NCI-H1694 treated with DMSO at 0.1 percent for 48 hours (cell line): ENCODE results near the gene SDHA.
"Not testable (repeated sequence)": the region's sequence is repeated elsewhere in the genome, so short reads cannot be mapped to it uniquely, and the experiment has no call there.

Source experiments
- DNase-seq: peaks from one replicate; lab custom pipeline; 2025; lab: John Stamatoyannopoulos, UW

The SDHA gene

GRCh38 chr5:222951-223715, 5.0 kb downstream of the SDHA start:
- not testable (repeated sequence) for DNase-seq

DNA sequence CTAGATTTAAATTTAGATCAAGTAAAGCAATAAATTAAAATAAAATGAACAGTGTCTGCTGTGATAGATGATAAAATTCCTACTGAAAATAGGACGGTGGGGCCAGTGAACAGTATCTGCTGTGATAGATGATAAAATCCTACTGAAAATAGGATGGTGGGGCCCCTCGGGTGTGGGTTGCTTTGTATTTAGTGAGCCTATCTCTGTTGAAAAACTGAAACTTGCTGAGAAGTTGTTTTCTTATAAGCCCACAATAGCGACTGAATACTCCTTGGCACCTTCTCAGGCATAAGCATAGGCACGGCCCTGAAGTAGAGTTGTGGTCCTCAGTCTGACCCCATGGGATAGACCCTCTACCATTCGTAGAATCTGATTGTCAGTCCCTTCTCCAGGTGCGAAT, 5.7 kb downstream of the SDHA start:
- DNase-seq: no peak

- DNase-seq: no peak
These were observed 7.2 kb downstream of the SDHA start for GRCh38 chr5:225334-225733.

DNA sequence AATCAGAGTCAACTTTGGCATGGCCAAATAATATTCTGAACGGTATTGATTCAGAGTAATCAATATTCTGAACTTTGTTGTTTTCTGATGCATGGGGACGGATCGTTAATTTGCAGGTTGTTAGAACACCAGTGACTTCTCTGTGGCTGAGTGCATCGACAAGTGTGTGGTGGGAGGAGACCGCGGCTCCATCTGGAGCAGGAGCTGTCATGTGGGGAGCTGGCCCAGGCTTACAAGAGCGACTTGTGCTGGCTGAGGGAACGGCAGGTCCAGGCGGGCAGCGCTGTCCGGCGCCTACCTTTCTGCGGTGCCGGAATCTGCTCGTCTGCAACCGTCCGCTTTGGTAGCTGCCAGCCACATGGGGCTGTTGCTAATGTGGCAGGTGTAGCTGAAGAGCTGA, 9.3 kb downstream of the SDHA start:
- DNase-seq: not testable (repeated sequence)

DNA sequence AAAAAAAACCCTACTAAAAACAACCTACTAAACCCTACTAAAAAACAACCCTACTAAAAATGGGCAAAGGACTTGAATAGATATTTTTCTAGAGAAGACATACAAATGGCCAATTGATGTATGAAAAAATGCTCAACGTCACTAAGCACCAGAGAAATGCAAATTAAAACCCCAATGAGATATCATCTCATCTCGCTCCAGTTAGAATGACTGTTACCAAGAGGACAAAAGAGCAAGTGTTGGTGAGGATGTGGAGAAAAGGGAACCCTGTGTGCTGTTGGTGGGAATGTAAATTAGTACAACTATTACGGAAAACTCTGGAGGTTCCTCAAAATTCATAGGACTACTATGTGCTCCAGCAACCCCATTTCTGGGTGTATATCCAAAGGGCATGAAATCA, 10.8 kb downstream of the SDHA start:
- no peak for DNase-seq

DNA sequence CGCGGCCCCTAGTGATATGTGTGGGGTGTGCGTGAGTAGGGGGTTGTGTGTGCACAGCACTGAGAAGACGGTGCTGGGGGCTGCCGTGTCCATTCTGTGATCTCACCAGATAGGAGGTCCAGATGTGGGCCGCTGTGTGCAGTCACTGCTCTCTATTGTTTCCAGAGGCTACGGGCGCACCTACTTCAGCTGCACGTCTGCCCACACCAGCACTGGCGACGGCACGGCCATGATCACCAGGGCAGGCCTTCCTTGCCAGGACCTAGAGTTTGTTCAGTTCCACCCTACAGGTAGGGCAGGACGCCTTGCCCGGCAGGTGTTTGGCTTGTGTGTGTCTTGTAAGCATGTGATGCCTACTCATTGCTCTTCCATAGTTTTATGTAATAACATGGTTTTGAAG, 12.6 kb downstream of the SDHA start:
- no peak for DNase-seq

DNA sequence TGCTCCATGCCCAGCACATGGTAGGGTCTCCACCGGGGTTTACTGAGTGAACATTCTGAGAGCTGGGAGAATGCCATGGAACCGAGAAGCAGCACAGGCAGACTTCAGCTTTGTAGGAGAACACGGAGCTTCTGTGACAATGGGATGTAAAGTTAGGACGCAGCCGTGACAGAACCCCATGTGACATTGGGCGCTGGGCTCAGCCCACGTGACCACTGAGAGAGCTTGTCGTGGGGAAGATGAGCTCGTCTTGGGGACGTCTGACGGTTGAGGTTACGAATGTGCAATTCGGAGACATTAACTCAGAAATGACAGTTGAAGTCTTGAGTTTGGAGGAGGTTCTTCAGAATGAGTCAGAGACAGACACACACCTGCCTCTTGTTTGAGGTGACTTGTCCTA, 13.5 kb downstream of the SDHA start:
- DNase-seq: no peak

DNA sequence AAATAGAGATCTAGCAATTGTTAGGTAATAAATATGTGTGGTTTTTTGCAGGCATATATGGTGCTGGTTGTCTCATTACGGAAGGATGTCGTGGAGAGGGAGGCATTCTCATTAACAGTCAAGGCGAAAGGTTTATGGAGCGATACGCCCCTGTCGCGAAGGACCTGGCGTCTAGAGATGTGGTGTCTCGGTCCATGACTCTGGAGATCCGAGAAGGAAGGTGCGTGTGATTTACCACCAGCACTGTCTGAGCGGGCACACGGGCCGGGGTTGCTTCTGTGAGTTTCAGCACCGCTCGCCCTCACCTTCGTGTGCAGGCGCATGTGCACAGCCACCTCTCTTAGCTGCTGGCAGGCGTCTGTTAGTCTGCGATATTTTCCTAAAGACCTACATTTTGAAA, 15.3 kb downstream of the SDHA start:
- DNase-seq: not testable (repeated sequence)

DNA sequence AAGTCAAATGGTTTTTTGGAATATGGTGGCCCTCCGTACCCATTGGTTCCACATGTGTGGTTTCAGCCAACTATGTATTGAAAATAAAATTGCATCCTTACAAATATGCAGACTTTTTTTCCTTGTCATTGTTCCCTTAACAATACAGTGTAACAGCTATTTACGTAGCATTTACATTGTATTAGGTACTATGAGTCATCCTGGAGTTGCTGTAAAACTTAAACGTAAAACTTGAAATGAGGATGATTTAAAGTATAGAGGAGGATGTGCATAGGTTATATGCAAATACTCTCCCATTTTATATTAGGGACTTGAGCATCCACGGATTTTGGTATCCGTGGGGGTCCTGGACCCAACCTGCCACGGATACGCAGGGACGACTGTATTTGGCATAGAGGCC, 16.3 kb downstream of the SDHA start:
- no peak for DNase-seq

DNA sequence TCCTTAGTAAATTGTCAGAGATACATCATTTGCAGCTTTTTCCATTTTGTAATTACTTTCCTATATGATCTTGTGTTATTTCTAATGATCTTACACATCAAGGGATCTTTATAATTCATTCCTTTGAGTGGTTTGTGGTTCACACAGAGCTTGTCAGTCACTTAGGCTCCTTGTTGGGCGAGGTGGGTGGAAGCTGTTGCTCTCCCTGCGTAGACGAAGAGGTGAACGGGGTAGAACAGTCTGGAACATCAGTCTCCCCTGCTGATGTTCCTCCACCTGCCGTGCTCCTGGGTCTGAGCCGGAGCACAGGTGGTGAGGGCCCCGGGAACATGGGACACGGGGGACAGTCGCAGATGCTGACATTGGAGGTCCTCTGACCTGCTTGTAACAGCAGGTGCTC, 17.4 kb downstream of the SDHA start:
- DNase-seq: not testable (repeated sequence)

- not testable (repeated sequence) for DNase-seq
These were observed 19.8 kb downstream of the SDHA start for GRCh38 chr5:237931-238330.

- DNase-seq: not testable (repeated sequence)
These were observed 22.4 kb downstream of the SDHA start for GRCh38 chr5:240550-240949.

DNA sequence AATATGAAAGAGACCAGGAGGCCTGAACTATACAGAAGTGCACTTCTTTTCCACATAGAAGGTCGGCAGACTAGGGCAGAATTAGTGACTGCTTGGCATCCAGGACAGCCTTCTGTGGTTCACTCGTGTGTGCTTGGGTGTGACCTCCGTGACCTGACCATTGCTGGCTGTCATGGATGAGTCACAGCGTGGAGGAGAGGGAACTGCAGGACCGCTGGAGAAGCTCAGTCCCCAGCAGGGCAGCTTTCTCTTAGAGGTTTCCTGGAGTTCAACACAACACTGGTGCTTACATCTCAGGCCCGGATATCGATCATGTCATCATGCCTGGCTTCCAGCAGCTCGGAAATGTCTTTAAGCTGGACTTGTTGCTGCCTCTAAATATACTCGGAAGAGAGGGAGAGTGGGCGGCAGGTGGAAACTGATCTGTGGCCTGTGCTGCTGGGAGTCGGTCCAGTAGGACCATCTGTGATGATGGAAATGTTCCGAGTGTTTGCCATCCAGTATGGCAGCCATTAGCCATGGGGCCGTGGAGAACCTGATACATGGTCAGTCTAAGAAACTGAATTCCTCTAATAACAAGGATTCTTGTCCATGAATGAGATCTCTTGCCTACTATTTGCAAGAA, 23.0 kb downstream of the SDHA start:
- not testable (repeated sequence) for DNase-seq

DNA sequence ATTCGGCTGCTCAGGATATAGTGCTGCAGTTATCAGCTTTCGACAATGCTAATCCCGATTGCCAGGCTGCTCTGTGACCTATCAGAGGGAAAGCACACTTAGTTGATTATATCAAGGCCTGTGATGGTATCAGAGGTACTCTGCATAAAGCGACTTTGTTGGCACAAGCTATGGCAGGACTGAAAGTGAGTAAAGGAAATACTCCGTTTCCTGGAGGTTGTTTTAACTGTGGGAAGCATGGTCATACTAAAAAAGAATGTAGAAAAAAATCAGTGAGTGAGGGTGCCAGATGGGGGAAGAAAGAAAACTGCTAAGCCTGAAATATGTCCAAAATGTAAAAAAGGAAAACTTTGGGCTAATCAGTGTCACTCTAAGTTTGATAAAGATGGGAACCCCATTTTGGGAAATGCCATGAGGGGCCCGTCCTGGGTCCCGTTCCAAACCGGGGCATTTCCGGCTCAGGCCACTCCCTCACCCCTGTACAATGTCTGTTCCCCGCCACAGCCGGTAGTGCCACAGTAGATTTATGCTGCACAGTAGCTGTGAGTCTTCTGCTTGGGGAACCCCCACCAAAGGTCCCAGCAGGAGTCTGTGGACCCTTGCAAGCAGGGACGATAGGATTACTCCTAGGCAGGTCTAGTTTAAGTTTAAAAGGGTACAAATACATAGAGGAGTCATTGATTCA, 25.7 kb downstream of the SDHA start:
- DNase-seq: not testable (repeated sequence)

DNA sequence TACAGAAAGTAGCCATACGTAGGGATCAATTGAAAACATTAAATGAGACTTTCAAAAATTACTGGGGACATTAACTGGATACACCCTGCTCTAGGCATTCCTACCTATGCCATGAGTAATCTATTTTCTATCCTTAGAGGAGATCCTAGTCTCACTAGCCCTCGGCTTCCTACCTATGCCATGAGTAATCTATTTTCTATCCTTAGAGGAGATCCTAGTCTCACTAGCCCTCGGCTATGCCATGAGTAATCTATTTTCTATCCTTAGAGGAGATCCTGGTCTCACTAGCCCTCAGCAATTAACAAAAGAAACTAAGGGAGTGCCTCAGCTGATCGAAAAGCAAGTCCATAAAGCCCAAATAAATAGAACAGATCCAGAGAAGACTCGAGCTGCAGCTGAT, 27.6 kb downstream of the SDHA start:
- not testable (repeated sequence) for DNase-seq

- DNase-seq: not testable (repeated sequence)
These were observed 32.3 kb downstream of the SDHA start for GRCh38 chr5:250396-250795.

GRCh38 chr5:251016-251415, 32.9 kb downstream of the SDHA start:
- DNase-seq: not testable (repeated sequence)

- not testable (repeated sequence) for DNase-seq
These were observed 33.4 kb downstream of the SDHA start for GRCh38 chr5:251538-251937.

- not testable (repeated sequence) for DNase-seq
These were observed 33.9 kb downstream of the SDHA start for GRCh38 chr5:251975-252374.

GRCh38 chr5:252546-252945, 34.4 kb downstream of the SDHA start:
- DNase-seq: no peak

- not testable (repeated sequence) for DNase-seq
These were observed 36.2 kb downstream of the SDHA start for GRCh38 chr5:254322-254721.

GRCh38 chr5:255116-255515, 37.0 kb downstream of the SDHA start:
- not testable (repeated sequence) for DNase-seq

- DNase-seq: not testable (repeated sequence)
These were observed 38.2 kb downstream of the SDHA start for GRCh38 chr5:256347-256746.
